ENCODE data around the gene ALLC. TPM values are rescaled to one million over a fixed set of nuclear protein-coding genes. Genes with fewer than 3 reads are reported as not detected.
A peak's percentile ranks its signal among the peaks of the same experiment; 100 is the strongest.

The ALLC gene
- total RNA-seq, 2 donors from 2014 or later, result 0.26 TPM; not detected in 1

- intact Hi-C loops (cut with DNase I), result no loop called here
- DNase-seq (no peak), ATAC-seq (no peak)
These were observed 20.7 kb upstream of the ALLC start for GRCh38 chr2:3637311-3637675.

- DNase-seq (no peak), ATAC-seq (no peak)
These were observed 20.1 kb upstream of the ALLC start for GRCh38 chr2:3637692-3638455.

GRCh38 chr2:3638456-3638810, 19.6 kb upstream of the ALLC start:
- intact Hi-C loops (cut with DNase I), result no loop called here
- no peak for DNase-seq
- ATAC-seq, result no peak

More at GRCh38 chr2:3637692-3638455, 20.1 kb upstream of the ALLC start:
- intact Hi-C loops (cut with DNase I), result no loop called here

- intact Hi-C loops (cut with DNase I), result no loop called here
- no peak for ATAC-seq
- no peak for DNase-seq
These were observed 18.9 kb upstream of the ALLC start for GRCh38 chr2:3639015-3639630.

- DNase-seq (no peak), ATAC-seq (no peak)
- intact Hi-C loops (cut with DNase I), result loop anchor here in 1 of 2 donors (10.0 kb wide), 1 partner anchor 45 kb away; the partner anchor contains the start of gene COLEC11
These were observed 18.3 kb upstream of the ALLC start for GRCh38 chr2:3639653-3640052.

- intact Hi-C loops (cut with DNase I), result loop anchor here in 1 of 2 donors (10.0 kb wide), 1 partner anchor 46 kb away; the partner anchor contains the start of gene COLEC11
- DNase-seq (no peak), ATAC-seq (no peak)
These were observed 16.8 kb upstream of the ALLC start for GRCh38 chr2:3641181-3641580.

GRCh38 chr2:3641841-3642421, 16.1 kb upstream of the ALLC start:
- ATAC-seq (no peak), DNase-seq (peak; percentile 11)
- intact Hi-C loops (cut with DNase I), result loop anchor here in 1 of 2 donors (10.0 kb wide), 1 partner anchor 47 kb away; the partner anchor contains the start of gene COLEC11

- DNase-seq (no peak), ATAC-seq (no peak)
- intact Hi-C loops (cut with DNase I), result loop anchor here in 1 of 2 donors (10.0 kb wide), 1 partner anchor 48 kb away; the partner anchor contains the start of gene COLEC11
These were observed 15.3 kb upstream of the ALLC start for GRCh38 chr2:3642521-3643215.

- no peak for DNase-seq
- no peak for ATAC-seq
- intact Hi-C loops (cut with DNase I), result loop anchor here in 1 of 2 donors (10.0 kb wide), 1 partner anchor 49 kb away; the partner anchor contains the start of gene COLEC11
These were observed 14.4 kb upstream of the ALLC start for GRCh38 chr2:3643371-3644245.

- no peak for ATAC-seq
- no peak for DNase-seq
These were observed 13.8 kb upstream of the ALLC start for GRCh38 chr2:3644246-3644525.

GRCh38 chr2:3644891-3645605, 13.0 kb upstream of the ALLC start:
- ATAC-seq, result no peak
- no peak for DNase-seq
- intact Hi-C loops (cut with DNase I), result loop anchor here in 1 of 2 donors (10.0 kb wide), 1 partner anchor 50 kb away; the partner anchor contains the start of gene COLEC11

More at GRCh38 chr2:3644246-3644525, 13.8 kb upstream of the ALLC start:
- intact Hi-C loops (cut with DNase I), result loop anchor here in 1 of 2 donors (10.0 kb wide), 1 partner anchor 49 kb away; the partner anchor contains the start of gene COLEC11

- intact Hi-C loops (cut with DNase I), result loop anchor here in 1 of 2 donors (10.0 kb wide), 1 partner anchor 51 kb away; the partner anchor contains the start of gene COLEC11
- ATAC-seq, result no peak
- no peak for DNase-seq
These were observed 12.1 kb upstream of the ALLC start for GRCh38 chr2:3645745-3646389.

GRCh38 chr2:3646446-3646845, 11.6 kb upstream of the ALLC start:
- ATAC-seq (no peak), DNase-seq (no peak)
- intact Hi-C loops (cut with DNase I), result loop anchor here in 1 of 2 donors (10.0 kb wide), 1 partner anchor 52 kb away; the partner anchor contains the start of gene COLEC11

- no peak for ATAC-seq
- intact Hi-C loops (cut with DNase I), result loop anchor here in 1 of 2 donors (10.0 kb wide), 1 partner anchor 52 kb away; the partner anchor contains the start of gene COLEC11
- DNase-seq, result no peak
These were observed 10.8 kb upstream of the ALLC start for GRCh38 chr2:3647246-3647645.

- intact Hi-C loops (cut with DNase I), result loop anchor here in 1 of 2 donors (10.0 kb wide), 1 partner anchor 53 kb away; the partner anchor contains the start of gene COLEC11
- DNase-seq, result no peak
- no peak for ATAC-seq
These were observed 10.0 kb upstream of the ALLC start for GRCh38 chr2:3647831-3648651.

GRCh38 chr2:3648652-3649177, 9.3 kb upstream of the ALLC start:
- intact Hi-C loops (cut with DNase I), result loop anchor here in 1 of 2 donors (10.0 kb wide), 1 partner anchor 54 kb away; the partner anchor contains the start of gene COLEC11
- DNase-seq (no peak), ATAC-seq (no peak)

Data from left cardiac atrium (tissue), 4 donors.